Femur (tissue), 1 donor: ENCODE measurements around the gene FAM209A.
"Not testable (repeated sequence)": the region's sequence is repeated elsewhere in the genome, so short reads cannot be mapped to it uniquely, and the experiment has no call there.

Experiments
- DNase-seq: peaks from one replicate; pipeline ENCODE4 v3.0.0-alpha.2; 2017

FAM209A gene, protein sequence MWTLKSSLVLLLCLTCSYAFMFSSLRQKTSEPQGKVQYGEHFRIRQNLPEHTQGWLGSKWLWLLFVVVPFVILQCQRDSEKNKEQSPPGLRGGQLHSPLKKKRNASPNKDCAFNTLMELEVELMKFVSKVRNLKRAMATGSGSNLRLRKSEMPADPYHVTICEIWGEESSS

DNA sequence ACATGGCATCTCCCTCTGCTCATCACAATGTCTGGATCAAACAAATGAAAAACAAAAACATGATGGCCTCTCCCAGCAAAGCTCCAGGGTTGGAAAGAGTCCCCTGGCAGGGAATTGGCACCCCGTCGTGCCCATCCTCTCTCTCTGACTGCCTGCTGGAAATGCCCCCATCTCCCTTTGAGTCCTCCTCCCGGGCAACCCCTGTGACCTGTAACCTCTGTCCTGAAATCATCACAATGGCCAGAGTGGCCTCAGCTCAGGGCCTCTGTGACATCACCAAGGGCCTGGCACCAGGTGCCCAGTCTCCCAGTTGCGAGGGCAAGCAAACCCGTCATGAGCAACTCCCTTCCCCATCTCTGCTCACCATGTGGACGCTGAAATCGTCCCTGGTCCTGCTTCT lies at the start of gene FAM209A:
Gene FAM209A (plus strand): TSS at position 301 of the 400 bp plus-strand sequence. CDS start 65 bp downstream, at position 366.
- DNase-seq: not testable (repeated sequence)

DNA sequence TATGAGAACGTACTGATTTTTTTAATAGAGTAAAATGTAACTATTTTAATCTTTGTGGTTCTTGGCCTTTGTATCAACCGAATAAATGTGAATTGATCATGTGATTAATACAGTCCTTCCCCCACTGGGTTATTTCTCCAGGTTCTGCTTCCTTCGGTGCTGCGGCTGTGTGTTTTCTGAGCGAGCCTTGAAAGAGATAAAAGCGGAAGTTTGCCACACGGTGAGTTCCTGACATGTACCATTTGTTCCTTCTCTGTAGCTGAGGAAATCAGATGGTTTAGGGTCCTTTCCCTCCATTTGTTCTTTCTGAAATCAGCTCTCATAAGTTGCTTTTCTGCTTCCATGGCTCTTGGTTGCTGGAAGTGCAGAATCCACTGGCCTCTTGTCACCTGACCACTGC lies 40.6 kb upstream of the FAM209A start:
- DNase-seq: no peak

DNA sequence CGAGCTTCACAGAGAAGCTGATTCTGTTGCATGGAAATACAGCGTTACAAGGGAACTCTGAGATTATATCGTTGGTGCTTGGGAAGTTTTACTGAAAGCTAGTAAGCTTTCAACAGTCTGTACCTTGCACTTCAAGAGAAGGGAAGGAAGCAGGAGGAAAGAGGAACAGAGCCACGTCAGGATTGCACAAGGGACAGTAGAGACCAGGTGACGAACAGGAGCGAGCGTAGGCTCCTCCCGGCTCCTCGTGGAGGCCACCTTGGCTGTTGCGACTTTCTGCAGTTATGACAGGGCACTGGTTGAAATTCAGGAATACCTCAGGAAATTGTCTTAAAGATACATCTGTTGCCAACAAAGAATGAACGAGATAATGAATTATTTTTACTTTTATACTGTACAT lies 37.3 kb upstream of the FAM209A start:
- peak; percentile 47 for DNase-seq

DNA sequence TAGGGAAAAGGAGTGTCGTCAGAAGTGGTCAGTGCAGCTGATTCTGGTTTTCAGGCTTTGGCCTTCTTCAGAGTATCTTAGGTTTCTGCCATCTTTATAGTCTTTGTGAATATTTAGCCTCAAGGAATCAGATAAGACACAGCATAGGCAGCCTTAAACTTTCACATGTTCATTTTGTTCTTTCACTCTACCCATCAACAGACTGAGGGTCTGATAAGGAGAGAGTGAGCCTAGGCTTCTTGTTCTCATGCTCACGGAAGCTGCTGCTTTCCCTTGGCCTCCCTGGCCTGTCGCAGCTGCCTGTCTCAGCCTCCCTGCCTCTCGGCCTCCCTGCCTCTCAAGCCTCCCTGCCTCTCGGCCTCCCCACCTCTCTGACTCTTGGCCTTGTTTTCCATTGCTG lies 36.0 kb upstream of the FAM209A start:
- no peak for DNase-seq

DNA sequence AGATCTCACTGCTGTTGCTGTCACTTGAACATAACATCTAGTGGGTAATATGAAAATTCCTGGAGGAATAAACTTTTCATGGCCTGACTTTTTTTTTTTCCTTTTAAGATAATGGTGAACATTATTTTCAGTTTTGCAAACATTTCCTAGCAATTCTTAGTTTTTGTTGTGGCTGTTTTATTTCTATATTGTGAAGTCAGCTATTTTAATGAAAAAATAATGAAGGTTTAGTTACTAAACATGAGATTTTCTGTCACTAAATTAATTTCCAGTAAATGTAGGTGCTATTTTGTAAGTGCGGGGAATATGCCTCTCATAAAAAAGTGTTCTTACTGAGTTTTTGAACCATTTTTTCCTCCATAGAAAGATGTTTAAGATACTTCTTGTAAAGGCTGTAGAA lies 23.4 kb upstream of the FAM209A start:
- no peak for DNase-seq

DNA sequence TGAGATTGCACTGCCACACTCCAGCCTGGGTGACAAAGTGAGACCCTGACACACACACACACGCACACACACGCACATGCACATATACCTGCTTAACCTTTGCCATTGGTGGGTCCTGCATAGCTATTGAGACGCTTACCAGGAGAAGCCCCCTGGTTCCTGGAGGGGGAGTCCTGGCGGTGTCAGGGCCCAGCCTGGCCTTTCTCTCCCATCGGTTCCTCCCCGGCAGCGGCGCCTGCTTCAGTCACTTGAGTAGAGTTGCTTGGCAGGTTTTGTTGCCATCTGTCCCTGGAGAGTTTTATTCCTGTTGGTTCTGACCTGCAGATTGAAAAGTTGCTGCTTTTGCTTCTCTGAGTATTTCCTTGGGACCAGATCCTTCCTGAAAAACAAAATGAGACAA lies 20.6 kb upstream of the FAM209A start:
- no peak for DNase-seq

DNA sequence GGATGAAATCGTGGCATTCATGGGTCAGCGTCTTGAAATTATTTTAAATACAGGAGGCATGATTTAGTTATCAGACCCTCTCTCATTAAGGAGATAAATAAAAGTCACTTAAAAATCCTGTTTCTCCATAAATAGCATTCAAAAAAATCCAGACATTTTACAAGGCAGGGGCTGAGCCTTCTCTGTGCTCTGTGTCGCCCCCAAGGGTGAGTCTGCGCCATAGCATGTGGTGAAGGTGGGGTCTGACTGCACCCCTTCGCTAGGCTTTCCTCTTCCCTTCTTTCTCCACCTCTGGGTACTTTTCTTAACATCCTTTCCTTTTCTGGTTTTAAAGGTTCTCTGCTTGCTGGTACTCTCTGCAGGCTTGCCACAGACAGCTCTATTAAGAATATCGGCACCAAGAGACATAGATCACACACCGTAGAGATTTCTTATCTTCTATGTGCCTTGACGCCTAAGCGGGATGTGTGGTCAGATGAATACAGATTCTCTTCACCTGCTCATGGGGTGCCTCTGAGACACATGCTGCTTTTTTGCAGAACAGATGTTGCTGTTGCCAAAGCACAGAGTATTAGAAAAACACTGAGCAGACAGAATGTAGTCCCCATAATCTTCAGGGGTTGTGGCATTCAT lies 20.1 kb upstream of the FAM209A start:
- DNase-seq: no peak

DNA sequence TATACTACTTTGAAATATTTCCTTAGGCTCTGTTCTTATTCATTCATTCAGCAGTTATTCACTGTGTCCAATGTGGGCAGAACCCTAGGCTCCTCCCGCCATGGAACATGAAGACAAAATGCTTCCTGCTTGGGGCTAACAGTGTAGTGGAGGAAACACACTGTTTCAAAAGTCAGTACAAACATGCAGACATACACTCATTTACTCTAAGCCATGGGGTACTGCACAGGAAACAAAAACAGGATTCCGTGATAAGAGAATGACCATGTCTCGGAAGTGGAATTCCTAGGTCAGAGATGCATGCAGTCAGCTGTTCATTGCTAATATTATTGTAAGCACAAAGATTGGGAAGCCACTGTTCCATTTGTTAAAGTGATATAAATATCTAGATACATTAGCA lies 18.4 kb upstream of the FAM209A start:
- no peak for DNase-seq

DNA sequence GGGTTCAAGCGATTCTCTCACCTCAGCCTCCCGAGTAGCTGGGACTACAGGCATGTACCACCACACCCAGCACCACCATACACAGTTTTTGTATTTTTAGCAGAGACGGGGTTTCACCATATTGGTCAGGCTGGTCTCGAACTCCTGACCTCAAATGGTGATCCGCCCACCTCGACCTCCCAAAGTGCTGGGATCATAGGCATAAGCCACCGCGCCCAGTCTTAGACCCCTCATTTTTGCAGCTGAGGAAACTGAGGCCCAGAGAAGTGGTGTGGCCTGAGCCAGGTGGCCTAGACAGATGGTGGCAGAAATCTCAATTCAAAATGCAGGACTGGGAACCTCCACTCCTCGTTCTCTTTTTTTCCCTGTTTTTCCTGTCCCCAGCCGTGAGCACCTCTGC lies 12.6 kb upstream of the FAM209A start:
- DNase-seq: no peak

DNA sequence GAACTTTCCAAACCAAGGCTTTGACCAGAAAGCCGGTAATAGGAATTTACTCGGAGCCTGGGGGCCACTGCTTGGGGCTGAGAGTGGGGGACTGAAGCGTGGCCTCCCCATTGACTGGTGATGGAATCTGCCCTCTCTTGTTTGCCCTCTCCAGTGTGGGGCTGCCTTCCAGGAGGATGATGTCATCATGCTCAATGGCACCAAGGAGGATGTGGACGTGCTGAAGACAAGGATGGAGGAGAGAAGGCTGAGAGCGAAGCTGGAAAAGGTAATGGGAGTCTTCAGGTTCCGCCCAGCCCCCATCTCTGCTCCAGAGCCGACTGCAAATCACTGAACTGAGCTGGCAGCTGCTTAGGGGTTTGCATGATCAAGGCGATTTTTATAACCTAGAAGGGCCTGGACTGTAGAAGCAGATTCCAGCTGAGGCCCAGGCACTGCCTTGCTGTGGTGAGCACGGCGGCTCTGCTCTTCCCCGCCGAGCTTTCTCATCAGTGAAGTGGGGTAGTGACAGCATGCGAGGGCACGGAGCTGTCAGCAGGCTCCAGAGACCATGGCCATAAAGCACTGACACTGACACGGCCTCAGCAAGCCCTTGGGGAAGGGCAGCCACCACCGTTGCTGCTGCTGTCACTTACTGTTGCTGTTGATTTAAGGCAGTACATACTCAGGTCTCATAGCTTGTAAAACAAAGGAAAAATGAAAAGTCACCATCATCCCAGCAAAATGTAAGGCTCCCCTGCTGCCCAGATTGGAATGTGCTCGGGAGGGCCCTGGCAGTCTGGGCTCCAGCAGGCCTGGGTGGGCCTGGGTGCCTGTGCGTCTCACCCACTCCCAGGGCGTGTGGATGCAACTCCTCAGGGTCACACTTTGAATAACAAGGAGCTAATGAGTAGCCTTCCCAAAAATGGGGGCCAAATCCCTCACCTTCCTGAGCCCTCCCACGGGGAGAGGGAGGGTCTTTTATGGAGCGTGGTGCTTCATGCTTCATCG lies 11.1 kb upstream of the FAM209A start:
- no peak for DNase-seq

DNA sequence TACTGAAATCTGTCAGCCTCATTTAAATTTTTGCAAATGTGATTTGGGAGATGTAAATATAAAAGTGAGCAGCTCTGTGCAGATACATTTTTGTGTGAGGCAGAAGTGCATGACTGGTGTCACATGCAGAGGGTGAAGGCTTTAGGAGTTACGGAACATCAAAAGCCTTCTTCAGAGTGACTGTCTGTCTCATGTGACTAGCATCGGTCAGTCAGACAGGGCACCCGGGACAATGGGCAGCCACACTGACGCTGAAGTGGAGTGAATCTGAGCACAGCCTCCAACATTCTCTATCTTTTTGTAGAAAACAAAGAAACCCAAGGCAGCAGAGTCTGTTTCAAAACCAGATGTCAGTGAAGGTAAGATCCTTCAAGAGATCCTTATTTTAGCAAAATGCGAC lies 7.9 kb upstream of the FAM209A start:
- DNase-seq: no peak

DNA sequence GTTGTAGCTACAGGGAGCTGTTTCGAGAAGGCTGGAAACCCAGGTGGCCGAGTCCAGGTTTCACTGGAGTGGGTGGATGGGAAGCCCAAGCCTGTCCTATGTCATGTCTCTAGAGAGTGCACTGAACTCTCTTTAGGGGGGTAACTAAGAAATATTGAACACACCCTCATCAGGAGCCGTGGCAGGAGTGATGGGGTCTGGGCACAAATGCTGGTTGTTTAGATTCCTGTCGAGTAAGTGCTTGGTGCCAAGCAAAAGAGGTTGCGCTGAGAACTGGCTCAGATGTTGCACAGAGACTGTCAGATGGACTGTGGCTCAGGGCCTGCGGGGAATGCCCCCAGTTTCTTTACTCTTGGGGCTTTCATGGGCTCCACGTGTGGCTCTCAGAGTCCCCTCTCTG lies 7.3 kb upstream of the FAM209A start:
- DNase-seq: no peak

DNA sequence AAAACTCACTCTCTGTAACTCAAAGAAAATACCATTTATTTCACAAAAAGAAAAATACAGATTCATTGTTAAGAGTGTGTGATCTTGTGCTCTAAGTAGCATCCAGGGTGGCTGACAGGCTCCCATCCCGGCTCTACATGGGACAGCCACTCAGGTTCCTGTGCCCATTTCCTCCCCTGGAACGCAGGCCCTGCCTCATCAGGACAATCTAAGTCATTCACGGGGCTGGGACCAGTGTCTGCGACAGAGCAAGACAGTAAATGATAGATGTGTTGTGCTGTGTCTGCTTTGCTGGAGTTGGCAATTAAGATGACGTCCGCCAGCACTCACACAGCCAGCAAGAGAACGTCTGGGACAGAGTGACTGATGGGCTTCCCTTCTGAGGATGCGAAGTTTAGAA lies 6.9 kb upstream of the FAM209A start:
- DNase-seq: no peak

DNA sequence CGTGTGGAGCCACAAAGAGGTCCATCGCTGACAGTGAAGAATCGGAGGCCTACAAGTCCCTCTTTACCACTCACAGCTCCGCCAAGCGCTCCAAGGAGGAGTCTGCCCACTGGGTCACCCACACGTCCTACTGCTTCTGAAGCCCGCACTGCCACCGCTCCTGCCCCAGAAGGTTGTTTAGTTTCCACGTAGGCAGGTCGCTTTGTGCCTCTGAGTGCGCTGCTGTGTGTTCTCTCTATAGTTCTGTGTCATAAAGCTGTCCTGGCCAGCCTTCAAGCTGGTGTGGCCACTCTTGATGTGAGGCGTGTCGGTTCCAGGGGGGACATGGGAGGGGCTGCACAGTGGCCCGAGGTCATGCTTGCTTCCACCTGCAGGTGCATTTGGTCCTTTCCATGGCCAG lies 6.4 kb upstream of the FAM209A start:
- no peak for DNase-seq

DNA sequence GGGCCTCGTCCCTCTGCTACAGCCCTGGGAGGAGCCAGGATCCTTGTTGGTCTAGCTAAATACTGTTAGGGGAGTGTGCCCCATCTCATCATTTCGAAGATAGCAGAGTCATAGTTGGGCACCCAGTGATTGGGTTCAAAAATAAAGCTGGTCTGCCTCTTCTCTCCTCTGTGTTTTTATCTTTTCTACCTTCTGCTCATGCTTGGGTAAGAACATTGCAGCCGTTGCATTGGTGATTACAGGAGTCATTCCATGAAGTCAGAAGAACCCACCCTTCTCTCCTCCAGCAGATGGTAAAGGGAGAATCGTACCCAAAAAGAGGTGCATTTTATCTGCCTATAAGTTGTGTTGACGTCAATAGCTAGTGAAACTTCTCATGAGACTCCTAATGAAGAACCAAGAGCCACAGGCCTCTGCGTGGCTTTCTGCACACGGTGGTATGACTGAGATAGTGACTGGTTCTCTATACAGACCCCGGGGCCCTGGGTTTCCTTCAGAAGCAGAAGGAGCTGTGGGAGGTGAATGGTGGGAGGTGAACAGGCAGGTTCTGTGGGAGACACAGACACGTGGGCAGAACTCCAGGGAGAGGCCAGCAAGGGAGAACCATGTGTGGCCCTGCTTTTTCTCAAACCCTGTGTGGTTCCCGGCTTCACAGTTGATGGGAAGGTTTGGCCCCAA lies 5.7 kb upstream of the FAM209A start:
- DNase-seq: no peak

DNA sequence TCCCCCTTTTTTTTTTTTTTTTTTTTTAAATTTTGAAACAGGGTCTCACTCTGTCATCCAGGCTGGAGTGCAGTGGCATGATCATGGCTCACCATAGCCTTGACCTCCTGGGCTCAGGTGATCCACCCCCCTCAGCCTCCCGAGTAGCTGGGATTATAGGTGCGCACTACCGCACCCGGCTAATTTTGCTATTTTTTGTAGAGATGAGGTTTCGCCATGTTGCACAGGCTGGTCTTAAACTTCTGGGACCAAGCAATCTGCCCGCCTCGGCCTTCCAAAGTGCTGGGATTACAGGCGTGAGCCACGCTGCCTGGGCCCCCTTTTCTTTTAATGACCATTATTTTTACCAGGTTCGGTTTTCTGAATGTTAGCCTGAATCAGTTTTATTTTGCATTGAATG lies 5.0 kb upstream of the FAM209A start:
- DNase-seq: no peak

DNA sequence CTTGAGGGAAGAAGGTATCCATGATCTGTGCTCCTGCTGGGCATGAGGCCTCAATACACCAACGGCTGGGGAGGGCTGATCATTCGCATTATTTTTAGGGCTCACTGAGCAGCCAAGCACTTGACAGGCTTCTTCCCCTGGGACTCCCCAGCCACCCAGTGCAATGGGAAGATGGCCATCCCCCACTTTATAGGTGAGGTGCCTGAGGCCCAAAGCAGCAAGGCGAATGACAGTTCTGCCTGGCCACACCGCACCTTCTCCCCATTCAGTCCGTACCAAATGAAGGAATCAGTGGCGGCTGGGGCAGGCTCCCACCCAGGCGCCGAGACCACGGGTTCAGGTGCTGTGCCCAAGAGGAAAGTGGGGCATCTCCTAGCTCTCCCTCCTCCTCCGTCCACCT lies 4.4 kb upstream of the FAM209A start:
- no peak for DNase-seq

DNA sequence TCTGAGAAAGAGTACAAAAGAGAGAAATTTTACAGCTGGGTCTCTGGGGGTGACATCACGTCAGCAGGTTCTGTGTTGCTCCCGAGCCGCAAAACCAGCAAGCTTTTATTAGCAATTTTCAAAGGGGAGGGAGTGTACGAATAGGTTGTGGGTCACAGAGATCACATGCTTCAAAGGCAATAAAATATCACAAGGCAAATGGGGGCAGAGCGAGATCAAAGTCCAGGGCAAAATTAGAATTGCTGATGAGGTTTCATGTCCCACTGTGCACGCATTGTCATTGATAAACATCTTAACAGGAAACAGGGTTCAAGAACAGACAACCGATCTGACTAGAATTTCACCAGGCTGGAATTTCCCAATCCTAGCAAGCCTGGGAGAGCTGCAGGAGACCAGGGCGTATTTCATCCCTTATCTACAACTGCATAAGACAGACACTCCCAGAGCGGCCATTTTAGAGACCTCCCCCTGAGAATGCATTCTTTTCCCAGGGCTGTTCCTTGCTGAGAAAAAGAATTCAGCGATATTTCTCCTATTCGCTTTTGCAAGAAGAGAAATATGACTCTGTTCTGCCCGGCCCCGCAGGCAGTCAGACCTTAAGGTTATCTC lies 3.7 kb upstream of the FAM209A start:
- not testable (repeated sequence) for DNase-seq

DNA sequence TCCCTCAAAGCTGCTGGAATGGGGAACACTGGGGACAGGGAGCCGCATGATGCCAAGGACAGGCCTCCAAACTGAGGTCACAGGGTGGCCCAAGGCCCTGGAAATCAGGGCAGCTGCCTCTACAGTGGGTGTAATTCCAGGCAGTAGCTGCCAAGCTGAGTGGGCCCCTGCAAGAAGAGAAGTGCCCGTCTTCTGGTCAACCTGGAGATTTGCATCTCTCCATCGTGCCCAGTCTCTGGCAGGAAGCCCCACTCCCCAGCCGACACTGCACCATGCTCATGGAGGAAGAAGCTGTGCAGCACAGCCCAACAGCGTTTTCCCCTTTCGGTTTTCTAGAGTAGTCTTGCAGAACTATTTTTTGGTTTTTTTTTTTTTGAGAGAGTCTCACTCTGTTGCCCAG lies 2.2 kb upstream of the FAM209A start:
- no peak for DNase-seq

DNA sequence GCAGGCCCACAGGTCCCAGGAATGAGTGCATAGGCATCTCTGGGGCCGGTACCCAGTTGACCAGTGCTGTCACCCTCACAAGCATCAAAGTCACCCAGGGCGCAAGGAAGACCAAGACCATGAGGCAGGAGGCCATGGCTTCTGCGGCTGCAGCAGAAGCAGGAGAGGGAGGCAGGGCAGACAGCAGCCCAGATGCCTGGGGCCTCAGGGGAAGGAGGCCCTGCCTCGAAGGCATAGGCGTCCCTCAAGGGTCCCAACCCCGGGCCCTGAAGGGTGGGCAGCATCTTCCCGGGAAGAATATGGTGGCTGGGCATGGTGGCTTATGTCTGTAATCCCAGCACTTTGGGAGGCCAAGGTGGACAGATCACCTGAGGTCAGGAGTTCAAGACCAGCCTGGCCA lies 3.0 kb downstream of the FAM209A start:
- DNase-seq: no peak

DNA sequence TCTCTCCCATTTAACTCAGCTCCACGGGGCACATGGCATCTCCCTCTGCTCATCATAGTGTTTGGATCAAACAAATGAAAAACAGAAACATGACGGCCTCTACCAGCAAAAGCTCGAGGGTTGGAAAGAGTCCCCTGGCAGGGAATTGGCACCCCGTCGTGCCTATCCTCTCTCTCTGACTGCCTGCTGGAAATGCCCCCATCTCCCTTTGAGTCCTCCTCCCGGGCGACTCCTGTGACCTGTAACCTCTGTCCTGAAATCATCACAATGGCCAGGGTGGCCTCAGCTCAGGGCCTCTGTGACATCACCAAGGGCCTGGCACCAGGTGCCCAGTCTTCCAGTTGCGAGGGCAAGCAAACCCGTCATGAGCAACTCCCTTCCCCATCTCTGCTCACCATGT lies 8.4 kb downstream of the FAM209A start, which contains the start of gene FAM209B:
Gene FAM209B (plus strand): TSS at position 301 of the 400 bp plus-strand sequence. CDS start 96 bp downstream, at position 397.
- not testable (repeated sequence) for DNase-seq

DNA sequence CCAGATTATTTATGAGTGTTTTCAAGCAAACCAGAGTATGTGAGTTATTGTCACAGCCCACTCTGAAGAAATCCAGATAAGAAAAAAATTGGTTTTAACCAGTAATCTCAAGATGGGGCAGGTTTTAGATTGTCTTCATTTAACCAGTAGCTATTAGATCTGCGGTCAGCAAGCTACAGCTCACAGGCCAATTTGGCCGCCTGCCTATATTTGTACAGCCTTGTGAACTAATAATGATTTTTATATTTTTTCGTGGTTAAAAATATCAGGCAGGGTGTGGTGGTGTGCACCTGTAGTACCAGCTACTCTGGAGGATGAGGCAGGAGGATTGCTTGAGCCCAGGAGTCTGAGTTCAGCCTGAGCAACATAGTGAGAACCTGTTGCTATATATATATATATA lies 13.5 kb downstream of the FAM209A start:
- no peak for DNase-seq

DNA sequence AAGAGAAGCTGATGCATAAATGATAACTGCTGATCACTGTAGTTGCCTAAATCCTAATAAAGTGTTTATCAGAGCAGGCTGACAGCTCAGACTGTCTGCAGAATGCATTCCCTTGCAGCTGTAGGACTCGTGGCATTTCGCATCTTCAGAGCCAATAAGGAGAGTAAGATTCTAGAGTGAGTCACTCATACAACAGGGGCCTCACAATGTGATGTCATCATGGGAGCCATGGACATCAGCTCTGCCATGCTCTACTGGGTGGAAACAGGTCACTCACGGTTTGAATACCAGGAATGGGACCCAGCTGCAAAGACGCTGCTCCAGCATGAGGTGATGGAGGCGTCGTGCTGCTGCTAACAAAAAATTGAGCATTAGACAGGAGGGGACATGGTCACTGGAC lies 15.9 kb downstream of the FAM209A start:
- no peak for DNase-seq
